H1 (cell line): ENCODE results near the gene CHAC2. TPM values are rescaled to one million over a fixed set of nuclear protein-coding genes. Genes with fewer than 3 reads are reported as not detected.

Experiments used
- CEBPB ChIP-seq: IDR thresholded peaks from 2 replicates; pipeline ENCODE4 v1.6.1; 2012; ENCODE audit warnings: low read depth, low read length
- FOSL1 ChIP-seq: IDR thresholded peaks from 2 replicates; pipeline ENCODE4 v1.6.1; 2011; ENCODE audit warnings: mild to moderate bottlenecking, low read depth, low read length, moderate library complexity; ENCODE audit not compliant: insufficient read depth
- GTF2F1 ChIP-seq: IDR thresholded peaks from 2 replicates; pipeline ENCODE4 v1.6.1; 2012; ENCODE audit warnings: low read depth, low read length, improper control_type of control experiment, borderline replicate concordance
- HDAC2 ChIP-seq, 2 experiments: fragments of 300-600 bp in 1 of 2; sonication (generic) in 1 of 2; IDR thresholded peaks; 2 replicates each; pipeline ENCODE4 v1.6.1; 2011 to 2012; ENCODE audit warnings: low read depth in 2 of 2, low read length in 2 of 2, mild to moderate bottlenecking in 2 of 2, moderate library complexity in 2 of 2, borderline replicate concordance in 1 of 2, inconsistent platforms in 1 of 2
- HDAC6 ChIP-seq: IDR thresholded peaks from one replicate; pipeline ENCODE4 v1.7.1; 2012; ENCODE audit warnings: low read depth, mild to moderate bottlenecking, inconsistent platforms, low read length, moderate library complexity
- JUND ChIP-seq: IDR thresholded peaks from 2 replicates; pipeline ENCODE4 v1.6.1; 2011; ENCODE audit warnings: mild to moderate bottlenecking, improper control_type of control experiment, low read length
- KDM4A ChIP-seq: IDR thresholded peaks from one replicate; pipeline ENCODE4 v1.7.1; 2012; ENCODE audit warnings: low read depth, mild to moderate bottlenecking, moderate library complexity, low read length, inconsistent platforms; ENCODE audit not compliant: severe bottlenecking
- NRF1 ChIP-seq: IDR thresholded peaks from 2 replicates; pipeline ENCODE4 v1.6.1; 2011; ENCODE audit warnings: mild to moderate bottlenecking, low read depth, low read length, improper control_type of control experiment
- PHF8 ChIP-seq: fragments of 200-600 bp; sonication (generic); conservative IDR thresholded peaks from 2 replicates; pipeline ENCODE4 v1.7.1; 2012; ENCODE audit warnings: low read depth, mild to moderate bottlenecking, inconsistent platforms, low read length, moderate library complexity
- POLR2AphosphoS5 ChIP-seq: IDR thresholded peaks from 2 replicates; pipeline ENCODE4 v1.6.1; 2011; ENCODE audit warnings: low read depth, low read length
- SIX5 ChIP-seq: IDR thresholded peaks from 2 replicates; pipeline ENCODE4 v1.6.1; 2011; ENCODE audit warnings: mild to moderate bottlenecking, low read depth, low read length
- TAF7 ChIP-seq: optimal IDR thresholded peaks from 2 replicates; pipeline ENCODE3; 2011; ENCODE audit warnings: low read depth, mild to moderate bottlenecking, inconsistent platforms, low read length, moderate library complexity, borderline replicate concordance
- polyA plus RNA-seq, 7 experiments: library from polyadenylated mRNA; depleted of rRNA in 3 of 7; stranded (reverse) in 5 of 7; unstranded in 2 of 7; fragments of >200 nt in 5 of 7; fragments of 200-250 nt in 2 of 7; gene quantifications; 1 replicate in 5 of 7; 2 replicates in 1 of 7; 4 replicates in 1 of 7; pipeline versions ENCODE4 v1.2.1 to v1.2.3, GENCODE V29; 2011 to 2013; ENCODE audit warnings: missing spikeins in 2 of 7, mixed read lengths in 2 of 7
- total RNA-seq: library from RNA; stranded (reverse); fragmentation: NEBNext Ultra II Directional; extraction: Animal tissue kit (Norgen Biotek cat#: 25700); gene quantifications from 2 replicates; pipeline ENCODE4 v1.2.1, GENCODE V29; 2021

The CHAC2 gene
- total and polyA plus RNA-seq, 2 of the 8 experiments (the other 6 are each of a cell fraction or from before 2014, with no cell fraction given): 5.4 to 11.2 TPM

GRCh38 chr2:53767405-53768241, at the start of gene CHAC2 (continued):
- TF ChIP-seq HDAC2 (IDR thresholded peaks at IDR 0.05; ENCODE audit: borderline replicate concordance in 1 of 2, low read depth in 2 of 2, low read length in 2 of 2): no peak
- TF ChIP-seq SIX5: peak; percentile 74
- TF ChIP-seq GTF2F1: 0 out of 2 replicates have a peak, but pooled peaks have one; percentile 15
- peak; percentile 42 for TF ChIP-seq KDM4A
- no peak for TF ChIP-seq JUND
- TF ChIP-seq FOSL1: no peak
- no peak for TF ChIP-seq CEBPB
- TF ChIP-seq PHF8: peak; percentile 78
- peak; percentile 74 for TF ChIP-seq POLR2AphosphoS5
- TF ChIP-seq HDAC6: no peak
- TF ChIP-seq NRF1: peak; percentile 65; the same call in 1 of the 2 replicates
- peak; percentile 55 for TF ChIP-seq TAF7
